GM10248 (cell line): ENCODE results near the gene SLC8B1.

Experiments
- CTCF ChIA-PET: fragments of 300-600 bp; sonication (Branson Sonifier 250); formaldehyde crosslinking; extraction: SDS; loops from one replicate; lab custom pipeline; 2021; ENCODE audit warnings: antibody characterized with exemption; lab: Yijun Ruan, JAX
- POLR2A ChIA-PET: fragments of 350-650 bp; sonication (Branson Sonifier 250); formaldehyde crosslinking; extraction: SDS; loops from one replicate; lab custom pipeline; 2020; ENCODE audit warnings: antibody characterized with exemption; lab: Yijun Ruan, JAX
- DNase-seq: peaks from one replicate; pipeline ENCODE4 v3.0.0; 2012; ENCODE audit errors: extremely low spot score
- TF ChIP-seq, protein P1 (sequence below): IDR thresholded peaks from 2 replicates; pipeline ENCODE4 v1.5.1; 2012; ENCODE audit warnings: mild to moderate bottlenecking, low read depth; ENCODE audit errors: extremely low read depth, missing control alignments, control extremely low read depth

SLC8B1 gene

DNA sequence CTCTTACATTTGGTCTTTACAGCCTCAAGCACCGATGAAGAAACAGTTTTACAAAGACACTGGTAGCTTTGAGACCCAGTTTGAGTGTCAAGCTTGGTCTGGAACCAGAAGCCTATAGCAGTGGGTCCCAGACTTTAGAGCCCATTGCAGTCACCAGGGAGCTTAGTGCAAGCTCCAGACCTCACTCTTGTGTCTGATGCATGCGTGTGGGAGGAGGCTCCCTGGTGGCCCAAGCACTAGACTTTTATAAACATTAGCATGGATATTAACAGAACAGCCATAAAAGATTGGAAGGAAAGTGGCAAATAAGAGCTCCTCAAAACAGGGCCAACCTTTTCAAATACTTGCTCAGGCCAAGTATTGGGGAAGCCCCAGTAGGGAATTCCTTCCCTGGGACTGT is 45.5 kb downstream of the SLC8B1 start:
- ChIA-PET CTCF (interaction anchor here (1.1 kb wide), 1 partner anchor 115 kb away, joined by 3 read pairs; no protein-coding TSS in a partner anchor), POLR2A (no interaction called here)
- DNase-seq = no peak
- TF ChIP-seq, protein P1, sequence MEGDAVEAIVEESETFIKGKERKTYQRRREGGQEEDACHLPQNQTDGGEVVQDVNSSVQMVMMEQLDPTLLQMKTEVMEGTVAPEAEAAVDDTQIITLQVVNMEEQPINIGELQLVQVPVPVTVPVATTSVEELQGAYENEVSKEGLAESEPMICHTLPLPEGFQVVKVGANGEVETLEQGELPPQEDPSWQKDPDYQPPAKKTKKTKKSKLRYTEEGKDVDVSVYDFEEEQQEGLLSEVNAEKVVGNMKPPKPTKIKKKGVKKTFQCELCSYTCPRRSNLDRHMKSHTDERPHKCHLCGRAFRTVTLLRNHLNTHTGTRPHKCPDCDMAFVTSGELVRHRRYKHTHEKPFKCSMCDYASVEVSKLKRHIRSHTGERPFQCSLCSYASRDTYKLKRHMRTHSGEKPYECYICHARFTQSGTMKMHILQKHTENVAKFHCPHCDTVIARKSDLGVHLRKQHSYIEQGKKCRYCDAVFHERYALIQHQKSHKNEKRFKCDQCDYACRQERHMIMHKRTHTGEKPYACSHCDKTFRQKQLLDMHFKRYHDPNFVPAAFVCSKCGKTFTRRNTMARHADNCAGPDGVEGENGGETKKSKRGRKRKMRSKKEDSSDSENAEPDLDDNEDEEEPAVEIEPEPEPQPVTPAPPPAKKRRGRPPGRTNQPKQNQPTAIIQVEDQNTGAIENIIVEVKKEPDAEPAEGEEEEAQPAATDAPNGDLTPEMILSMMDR = no peak

DNA sequence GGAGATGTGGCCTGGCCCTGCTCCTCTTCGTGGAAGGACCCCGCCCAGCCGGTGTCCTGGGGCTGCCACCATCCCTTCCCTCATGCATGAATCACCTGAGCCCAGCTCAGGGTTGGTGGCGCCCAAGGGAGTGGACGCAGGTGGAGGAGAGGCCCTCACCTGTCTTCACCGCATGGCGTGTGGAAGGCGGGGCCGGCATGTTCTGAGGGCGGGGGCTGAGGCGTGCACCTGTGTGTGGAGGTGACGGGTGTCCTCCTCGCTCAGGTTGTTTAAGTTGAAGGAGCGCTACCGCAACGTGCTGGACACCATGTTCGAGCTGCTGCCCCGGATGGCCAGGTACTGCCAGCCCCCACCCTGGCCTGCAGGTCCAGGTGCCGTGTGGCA is 47.0 kb downstream of the SLC8B1 start:
- TF ChIP-seq, protein P1 = no peak
- no peak for DNase-seq
- CTCF ChIA-PET = no interaction called here
- POLR2A ChIA-PET = no interaction called here

DNA sequence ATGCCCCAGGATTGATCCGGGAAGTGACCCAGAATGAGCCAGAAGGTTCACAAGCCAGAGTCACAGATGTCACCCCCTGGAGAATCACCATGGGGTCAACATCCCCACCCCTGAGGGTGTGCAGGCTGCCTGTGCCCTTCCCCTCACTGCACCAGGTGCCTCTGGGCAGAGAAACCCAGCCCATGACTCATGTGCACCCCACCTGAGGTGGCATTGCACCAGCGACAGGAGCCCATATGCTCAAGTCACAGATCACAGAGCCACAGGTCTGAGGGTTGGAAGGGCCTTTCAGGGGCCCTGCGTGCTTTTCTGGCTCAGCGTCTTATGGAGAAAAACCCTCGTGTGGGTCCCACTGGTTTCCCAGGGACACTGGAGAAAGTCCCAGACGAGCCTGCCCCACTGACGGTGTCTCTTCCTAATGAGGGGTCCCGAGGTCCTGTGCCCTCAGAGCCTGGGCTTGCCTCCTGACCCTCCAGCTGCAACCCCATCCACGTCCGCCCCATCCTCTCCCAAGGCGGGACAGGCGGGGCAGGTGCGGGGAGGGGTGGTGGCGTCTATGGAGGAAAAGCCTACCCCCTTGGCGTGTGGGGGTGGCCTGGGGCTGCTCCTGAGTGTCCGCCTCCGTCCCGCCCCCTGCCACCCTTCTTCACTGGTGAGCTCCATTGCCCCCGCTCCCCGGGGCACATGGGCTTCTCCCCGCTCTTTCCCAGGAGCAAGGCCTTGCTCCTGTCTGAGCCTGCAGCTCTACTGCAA is 47.6 kb downstream of the SLC8B1 start:
- POLR2A ChIA-PET = no interaction called here

DNA sequence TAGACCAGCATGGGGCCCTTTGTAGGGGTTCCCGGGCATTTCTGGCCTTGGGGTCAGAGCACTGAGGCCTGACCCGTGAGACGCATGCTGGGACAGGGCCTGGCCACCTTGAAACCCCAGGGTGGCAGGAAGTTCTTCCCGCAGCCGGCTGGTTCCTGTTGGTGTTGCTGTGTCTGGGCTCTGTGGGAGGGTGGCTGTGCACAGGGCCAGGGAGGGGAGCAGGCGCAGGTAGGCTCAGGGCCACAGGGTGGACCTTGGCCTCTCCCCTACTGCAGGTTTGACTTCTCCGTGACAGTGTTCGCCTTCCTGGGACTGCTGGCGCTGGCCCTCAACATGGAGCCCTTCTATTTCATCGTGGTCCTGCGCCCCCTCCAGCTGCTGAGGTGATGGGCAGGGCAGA is 48.2 kb downstream of the SLC8B1 start:
- ChIA-PET CTCF (no interaction called here), POLR2A (no interaction called here)
- DNase-seq = no peak
- TF ChIP-seq, protein P1 = no peak

More for the DNA sequence above, 47.6 kb downstream of the SLC8B1 start:
- CTCF ChIA-PET = no interaction called here
- TF ChIP-seq, protein P1 = no peak
- DNase-seq = no peak

DNA sequence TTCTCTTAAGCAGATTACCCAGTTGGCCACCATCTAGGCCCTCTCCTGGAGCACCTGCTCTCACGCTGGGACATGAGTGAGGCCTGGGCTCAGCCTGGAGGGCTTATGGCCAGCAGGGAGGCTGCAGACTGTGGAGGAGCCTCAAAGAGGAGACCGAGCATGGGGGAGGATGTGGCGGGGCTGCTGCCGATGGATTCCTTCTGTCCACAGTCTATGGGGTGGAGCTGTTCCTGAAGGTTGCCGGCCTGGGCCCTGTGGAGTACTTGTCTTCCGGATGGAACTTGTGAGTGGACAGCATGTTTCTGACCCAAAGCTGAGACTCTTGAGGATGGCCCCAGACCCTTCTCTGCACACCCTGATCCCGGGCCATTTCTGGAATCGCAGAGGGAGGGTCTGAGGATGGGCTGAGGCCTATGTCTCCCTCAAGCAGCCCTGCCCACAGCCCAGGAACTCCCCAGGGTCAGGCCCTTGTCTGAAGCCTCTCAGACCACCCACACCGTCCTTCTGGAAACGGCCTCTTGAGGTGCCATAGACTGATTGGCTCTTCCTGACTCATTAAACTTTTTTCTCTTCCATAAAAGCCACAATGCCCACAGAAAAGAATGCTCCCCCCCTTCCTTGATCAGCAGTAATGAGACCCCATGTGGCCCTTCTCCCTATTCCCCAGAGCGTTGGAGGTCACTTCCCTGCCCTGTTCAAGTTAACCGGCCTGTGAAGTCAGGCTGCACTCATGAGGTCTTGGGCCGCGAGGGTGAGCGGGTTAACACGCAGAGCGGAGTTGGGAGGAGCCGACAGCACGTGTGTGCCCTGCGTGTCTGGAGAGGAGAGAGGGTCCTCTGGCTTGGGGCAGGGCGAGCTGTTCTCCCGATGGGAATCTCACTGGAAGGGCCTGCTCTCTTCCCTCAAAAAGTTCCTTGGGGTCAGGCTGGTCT is 49.0 kb downstream of the SLC8B1 start:
- POLR2A ChIA-PET = no interaction called here
- TF ChIP-seq, protein P1 = no peak
- no peak for DNase-seq
- CTCF ChIA-PET = no interaction called here

DNA sequence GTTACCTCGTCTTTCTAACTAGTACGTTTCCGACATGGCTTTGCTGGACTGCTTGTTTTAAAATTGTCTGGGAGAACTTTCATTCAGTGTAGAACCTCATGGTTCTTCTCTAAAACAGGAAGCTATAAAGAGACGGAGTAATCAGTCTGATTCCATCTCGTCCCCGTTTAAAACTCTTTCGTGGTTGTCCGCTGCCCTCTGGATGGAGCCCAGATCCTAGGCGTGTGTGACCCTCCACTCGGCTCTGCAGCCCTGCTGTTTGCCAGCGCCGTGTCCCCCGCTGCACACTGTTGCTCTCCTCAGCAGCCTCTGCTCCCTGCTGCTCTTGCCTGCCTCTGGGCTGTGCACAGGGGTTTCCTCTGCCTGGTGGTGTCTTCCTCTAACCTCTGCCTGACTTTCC is 50.2 kb downstream of the SLC8B1 start:
- TF ChIP-seq, protein P1 = no peak
- DNase-seq = no peak
- CTCF ChIA-PET = interaction anchor here (1.3 to 1.7 kb wide), 3 partner anchors 11 to 88 kb away, joined by 3 to 4 read pairs (median 4); no protein-coding TSS in a partner anchor
- POLR2A ChIA-PET = no interaction called here
